DMS153 treated with DMSO at 0.1 percent for 48 hours (cell line): ENCODE data around the gene TFDP1.
"Not testable (repeated sequence)": the region's sequence is repeated elsewhere in the genome, so short reads cannot be mapped to it uniquely, and the experiment has no call there.

Experiments
- DNase-seq: peaks from one replicate; lab custom pipeline; 2025; ENCODE audit not compliant: unreplicated experiment; lab: John Stamatoyannopoulos, UW

The TFDP1 gene

DNA sequence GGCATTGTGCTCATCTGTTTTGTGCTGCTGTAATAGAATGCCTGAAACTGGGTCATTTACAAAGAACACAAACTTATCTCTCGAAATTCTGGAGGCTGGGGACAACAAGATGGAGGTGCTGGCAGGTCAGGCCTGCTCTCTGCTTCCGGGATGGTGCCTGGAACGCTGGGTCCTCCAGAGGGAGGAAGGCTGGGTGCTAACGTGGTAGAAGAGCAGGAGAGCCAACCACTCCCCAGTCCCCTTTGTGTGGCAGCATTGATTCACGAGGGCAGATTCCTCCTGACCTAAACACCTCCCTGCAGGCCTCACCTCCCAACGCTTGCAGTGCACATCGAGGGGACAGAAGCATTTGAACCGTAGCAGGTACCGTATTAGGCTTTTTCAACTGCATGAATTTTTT is 34.1 kb upstream of the TFDP1 start:
- no peak for DNase-seq

DNA sequence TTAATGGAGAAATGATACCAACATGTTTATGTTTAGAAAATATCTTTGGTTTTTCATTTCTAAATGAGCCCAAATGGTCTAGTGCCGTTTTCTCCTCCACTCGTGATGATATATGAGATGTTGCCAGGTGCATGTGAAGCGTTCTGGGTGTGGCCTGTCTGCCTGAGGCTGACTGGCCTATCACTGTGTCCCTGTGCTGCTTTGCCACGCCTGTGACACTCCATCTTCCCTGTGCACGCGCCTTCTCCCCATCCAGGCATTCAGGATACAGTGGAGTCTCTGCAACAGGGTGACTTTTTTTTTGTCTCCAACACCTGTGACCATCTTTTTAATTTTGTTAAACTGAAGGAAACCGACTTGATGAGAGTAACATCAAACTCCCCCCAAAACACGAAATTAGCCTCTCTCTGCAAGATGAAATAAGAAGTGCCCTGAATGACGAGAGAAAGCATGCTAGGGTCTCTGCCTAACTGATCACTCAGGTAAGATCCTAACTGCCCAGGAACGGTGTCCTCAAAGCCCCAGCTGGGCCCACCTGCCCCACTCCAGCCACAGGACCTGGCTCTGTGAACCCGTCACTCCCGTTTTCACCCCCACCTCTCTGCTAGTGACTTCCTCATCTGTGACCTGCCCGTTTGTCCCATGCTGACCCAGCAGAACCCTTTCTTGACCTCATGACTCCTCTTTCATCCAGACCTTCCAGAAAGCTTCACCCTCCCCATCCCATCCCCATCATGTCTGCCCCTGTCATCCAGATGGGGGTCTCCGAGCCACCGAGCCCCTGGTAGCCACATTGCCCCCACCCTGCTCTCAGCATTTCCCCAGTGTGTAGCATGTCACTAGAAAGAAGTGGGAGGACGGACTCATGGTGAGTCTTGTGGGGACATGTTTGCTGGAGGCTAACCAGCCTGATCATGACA is 33.2 kb upstream of the TFDP1 start:
- peak; percentile 52 for DNase-seq

DNA sequence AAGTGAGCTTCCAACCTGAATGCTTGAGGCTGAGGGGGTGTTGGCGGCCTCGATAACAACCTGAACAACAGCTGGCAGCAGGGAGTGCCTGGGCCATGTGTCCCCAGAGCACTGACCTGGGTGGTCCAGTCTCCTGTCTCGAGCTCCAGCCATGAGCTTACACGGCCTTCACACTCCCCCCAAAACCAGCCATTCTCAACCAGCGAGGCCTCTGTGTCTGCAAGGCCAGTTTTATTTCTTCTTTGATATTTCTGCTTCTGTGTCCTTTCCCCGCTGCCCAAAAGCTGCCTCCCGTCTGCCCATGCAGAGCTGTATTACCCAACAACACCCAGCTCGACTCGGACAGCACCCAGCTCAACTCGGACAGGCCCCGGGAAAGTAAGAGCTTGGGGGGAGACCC is 32.5 kb upstream of the TFDP1 start:
- no peak for DNase-seq

DNA sequence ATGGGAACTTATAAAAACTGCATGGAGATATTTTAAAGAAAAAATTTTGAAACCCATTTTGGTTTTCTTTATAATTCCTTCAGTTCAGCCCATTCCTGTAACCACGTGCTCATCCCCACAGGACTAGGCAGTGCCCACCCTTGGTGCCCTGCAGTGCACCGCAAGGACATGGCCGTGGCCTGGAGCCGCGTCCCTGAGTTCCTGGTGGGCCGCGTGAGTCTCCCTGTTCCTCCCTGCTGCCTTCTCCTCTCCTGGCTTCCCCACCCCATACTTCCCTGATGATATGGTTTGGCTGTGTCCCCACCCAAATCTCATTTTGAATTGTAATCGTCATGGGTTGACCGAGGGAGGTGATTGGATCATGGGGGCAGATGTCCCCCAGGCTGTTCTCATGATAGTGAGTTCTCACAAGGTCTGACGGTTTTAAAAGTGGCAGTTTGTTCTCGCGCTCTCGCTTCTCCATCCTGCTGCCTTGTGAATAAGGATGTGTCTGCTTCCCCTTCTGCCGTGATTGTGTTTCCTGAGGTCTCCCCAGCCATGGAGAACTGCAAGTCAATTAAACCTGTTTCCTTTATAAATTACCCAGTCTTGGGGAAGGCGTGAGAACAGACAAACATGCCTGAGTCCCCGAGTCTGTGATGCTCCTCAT is 31.6 kb upstream of the TFDP1 start:
- no peak for DNase-seq

DNA sequence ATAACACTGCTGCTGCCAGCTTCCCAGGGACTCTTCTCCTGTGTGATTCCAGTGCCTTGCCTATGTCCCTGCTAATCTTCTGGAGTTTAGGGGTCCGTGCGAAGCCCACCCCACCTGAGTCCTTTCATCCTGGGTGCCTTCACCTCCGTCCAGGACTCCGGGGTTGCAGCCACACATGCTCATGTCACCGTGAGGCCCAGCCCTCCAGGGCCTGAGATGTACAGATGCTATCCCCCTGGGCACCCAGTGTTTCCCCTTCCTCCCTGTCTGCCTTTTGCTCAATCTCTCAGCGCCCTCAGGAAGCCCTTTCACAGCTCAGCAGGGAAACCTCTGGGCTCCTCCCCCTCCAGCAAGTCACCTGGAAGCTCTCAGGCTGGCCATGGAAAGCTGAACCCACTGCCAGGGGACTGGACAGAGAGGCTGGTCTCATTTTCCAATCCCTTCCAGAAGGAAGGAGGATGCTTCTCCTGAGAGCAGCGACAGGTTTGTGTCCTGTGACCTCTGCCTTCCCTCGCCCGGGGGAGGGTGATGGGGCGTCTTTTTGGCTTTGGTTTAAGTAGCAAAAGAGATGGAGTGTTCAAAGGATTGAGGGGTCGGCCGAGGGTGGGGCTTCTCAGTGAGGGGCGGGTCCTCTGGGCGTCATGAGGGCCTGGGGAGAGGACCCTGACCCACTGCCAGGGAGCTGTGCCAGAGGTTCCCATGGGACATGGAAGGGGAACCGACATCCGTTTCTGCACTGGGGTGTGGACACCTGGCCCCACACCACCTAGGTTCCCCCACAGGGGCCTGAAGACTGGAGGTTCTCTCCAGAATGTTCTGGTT is 30.8 kb upstream of the TFDP1 start:
- DNase-seq, result no peak

DNA sequence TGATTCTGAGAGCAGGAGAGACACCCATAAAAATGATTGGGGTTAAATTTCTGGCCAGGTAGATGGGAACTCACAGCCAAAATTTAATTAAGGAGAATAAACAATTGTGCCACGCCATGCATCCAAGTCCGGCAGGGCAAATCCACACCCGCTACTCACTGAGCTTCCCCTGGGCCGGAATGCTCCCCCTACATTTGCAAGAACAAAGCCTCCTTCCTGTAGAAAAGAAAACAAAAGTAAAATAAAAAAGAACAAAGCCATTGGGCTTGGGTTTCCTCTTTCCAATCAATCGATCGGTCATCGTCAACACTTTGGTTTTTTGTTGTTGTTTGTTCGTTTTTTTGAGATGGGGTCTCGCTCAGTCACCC is 30.2 kb upstream of the TFDP1 start:
- no peak for DNase-seq

DNA sequence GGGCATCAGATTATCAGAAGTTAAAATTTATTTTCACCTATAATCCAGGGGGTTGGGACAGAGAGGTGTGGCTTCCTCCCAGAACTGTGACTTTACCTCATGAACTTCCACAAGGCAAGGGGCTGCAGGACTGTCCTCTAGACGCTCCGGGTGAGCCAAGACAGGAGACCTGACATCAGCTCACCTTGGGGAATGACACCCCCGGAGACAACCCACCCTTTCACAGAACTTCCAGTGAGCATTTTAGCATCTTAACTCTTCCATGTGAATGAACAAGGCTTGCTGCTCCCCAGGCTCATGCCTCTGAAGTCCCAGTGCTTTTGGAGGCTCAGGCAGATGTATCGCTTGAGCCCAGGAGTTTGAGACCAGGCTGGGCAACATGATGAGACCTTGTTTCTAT is 29.4 kb upstream of the TFDP1 start:
- DNase-seq, result no peak

DNA sequence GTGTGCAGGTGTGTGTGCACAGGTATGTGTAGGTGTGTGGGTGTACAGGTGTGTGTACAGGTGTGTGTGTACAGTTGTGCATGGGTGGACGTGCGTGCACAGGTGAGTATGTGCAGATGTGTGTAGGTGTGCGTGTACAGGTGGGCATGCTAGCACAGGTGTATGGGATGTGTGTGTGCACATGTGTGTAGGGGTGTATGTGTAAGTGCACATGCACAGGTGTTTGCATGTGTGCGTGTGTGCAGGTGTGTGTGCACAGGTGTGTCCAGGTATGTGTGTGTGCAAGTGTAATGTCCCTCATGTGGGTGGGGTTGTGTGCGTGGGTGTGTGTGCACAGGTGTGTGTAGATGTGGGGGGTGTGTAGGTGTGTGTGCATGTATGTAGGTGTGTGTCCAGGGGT is 27.5 kb upstream of the TFDP1 start:
- DNase-seq, result no peak

DNA sequence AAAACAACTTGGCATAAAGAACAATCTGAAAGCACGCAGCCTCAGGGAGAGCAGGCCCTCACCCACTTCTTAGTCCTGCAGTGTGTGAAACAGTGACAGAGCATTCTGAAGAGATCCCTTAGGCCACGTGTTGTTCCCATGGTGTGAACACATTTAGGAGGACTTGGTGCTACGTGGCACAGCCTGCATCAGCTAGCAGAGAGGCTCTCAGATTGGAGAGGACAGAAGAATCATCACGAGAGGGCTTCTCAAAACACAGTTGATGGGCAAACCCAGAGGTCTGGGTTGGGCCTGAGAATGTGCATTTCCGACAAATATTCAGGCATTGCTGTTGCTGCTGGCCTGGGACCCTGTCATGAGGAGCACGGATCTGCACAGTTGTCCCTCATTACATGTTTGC is 26.1 kb upstream of the TFDP1 start:
- no peak for DNase-seq

DNA sequence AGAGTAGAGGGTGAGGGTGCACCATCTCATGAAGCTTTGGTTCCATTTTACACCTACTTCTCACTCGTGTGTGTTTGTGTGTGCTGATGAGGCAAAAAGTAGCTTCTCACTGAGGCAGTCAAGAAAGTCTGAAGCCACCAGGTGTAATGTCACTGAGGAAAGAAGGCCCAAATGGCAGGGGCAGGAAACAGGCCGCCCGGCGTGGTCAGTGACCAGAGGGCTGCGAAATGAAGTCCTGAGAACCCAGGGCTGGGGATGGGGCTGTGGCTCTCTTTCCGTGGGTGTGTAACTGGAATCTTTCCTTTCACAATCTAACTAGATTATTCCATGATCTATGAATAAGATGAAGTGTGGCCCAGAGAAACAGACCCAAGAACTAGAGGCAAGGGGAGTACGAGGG is 25.5 kb upstream of the TFDP1 start:
- no peak for DNase-seq

DNA sequence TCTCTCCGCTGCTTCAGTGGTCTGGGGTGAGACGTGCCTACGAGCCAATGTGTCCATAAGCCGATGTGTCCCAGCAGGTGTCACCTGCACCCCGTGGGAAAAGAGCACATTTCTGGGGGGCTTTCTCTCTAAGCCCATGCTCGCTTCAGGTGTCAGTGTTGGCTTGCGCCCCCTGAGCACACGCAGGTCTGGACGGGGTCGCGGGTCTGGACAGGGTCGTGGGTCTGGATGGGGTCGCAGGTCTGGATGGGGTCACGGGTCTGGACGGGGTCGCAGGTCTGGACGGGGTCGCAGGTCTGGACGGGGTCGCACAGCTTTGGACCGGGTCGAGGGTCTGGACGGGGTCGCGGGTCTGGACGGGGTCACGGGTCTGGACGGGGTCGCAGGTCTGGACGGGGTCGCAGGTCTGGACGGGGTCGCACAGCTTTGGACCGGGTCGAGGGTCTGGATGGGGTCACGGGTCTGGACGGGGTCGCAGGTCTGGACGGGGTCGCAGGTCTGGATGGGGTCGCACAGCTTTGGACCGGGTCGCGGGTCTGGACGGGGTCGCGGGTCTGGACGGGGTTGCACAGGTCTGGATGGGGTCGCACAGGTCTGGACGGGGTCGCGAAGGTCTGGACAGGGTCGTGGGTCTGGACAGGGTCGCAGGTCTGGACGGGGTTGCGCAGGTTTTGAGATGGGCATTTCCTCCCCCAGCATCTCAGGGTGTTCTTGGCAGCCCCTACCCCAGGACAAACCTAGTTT is 24.5 kb upstream of the TFDP1 start:
- DNase-seq, result no peak

DNA sequence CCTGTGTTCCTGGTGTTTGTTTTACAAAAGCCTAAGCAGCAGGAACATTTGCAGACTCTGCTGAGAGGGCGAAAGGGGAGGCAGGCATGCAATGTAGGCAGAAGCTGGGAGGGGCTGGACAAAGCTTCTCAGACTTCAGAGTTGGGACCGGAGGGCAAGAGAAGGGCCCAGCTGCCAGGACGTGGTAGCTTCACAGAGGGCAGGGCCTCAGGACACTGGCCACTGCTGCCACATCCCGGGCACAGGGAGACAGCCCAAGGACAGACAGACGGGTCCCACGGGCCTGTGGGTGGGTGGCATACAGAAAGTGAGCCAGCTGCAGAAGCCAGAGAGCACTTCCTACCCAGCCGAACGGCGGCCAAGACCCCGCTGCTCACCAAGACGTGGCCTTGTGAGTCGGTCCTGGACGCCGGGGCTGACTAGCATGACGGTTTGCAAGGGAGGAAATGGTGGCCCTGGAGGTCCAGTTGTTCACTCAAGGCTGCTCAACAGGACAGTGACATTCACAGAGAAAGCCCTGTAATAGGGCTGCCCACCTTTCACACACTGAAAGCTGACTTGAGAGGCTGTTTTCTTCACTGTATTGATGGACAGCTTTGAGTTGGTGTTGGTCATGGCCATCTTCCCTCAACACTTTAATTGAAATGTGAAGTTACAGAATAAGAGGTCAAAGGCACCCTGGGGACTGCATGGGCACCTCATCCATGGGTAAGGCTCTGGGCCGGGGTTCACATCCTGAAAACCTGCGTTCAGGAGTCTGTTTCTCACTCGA is 23.7 kb upstream of the TFDP1 start:
- no peak for DNase-seq

DNA sequence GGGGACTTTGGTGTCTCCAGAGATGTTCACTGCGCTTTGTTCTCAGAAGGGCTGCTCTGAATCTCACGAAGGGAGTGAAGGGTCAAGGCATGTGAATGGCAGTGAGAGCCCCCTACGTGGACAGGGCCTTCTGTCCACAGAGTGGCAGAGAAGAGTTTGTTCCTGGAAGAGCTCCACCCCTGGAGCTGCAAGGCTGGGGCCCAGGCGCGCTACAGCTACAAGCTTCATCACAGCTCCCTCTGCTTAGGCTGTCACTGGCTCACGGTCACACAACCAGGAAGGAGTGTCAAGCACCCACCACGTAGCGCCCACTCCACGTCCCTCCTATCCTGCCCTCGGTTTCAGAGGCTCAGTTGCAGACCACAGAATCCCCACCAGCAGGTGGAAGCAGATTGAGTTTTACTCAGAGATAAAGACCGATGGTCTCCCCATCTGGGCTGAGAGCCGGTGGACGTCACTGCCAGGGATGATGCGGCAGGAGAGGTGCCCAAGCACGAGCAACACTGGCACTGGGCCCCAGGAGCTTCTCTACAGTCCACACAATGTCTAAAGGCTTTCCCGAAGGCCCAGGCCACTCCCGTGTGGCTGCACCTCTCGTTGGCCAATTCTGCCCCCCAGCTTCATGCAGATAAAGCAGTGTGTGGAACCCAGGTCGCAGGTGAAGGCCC is 23.0 kb upstream of the TFDP1 start:
- no peak for DNase-seq

DNA sequence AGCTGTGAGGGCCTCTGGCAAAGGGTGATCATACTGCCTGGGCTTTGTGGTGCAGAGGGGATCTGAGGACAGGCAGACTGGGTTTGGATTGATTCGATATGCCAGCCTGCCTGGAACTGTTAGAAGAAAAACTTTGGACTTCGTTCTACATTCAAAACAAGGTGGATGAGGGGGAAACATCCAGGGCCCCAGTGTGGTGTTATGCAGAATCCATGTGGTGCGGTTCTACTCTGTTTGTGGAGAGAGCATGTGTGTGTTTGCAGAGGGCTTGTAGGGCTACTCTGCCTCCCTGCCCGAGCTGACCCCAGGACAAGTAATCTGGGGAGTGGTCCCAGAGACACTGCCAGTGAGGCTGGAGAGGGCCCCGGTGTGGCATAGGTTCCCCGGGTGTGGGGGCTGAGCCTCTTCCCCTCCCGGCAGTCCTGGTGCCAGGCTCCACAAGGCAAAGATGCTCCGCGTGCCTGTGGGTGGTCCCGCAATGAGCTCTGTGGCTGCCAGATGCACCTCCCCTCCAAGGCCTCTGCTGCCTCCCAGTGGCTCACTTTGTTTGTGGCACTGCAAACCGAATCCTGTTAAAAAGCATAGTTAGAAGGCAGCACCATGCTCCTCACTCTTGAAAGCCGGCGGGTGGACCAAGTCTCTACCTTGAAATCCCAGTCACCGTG is 22.3 kb upstream of the TFDP1 start:
- DNase-seq, result peak; percentile 42

DNA sequence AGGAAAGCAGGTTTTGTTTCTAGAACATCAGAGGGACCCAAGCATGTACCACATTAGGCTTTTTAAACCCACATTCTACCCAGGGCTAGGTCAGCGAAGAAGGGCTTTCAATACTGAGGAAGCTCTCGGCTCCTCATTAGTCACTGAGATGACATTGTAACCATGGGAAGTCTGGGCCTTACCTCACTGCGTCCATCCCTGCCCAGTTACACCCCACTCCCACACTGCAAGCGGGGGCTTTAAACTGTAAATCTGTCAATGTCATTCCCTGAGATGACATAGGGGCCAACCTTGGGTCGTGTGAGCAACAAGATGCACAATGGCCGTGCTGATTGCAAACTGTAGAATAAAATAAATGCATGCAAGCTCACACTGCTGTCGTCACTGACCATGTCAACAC is 21.7 kb upstream of the TFDP1 start:
- DNase-seq, result no peak

DNA sequence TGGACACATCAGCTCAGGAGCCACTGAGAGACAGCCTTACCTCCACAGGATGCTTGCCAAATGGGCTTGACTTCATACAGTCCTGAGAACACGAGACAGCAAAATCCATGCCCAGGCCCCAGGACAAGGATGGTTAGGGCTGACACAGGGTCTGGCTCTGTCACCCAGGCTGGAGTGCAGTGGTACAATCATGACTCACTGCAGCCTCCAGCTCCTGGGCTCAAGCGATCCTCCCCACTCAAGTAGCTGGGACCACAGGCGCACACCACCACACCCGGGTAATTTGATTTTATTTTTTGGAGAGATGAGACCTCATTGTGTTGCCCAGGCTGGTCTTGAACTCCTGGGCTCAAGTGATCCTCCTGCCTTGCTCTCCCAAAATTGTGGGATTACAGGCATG is 21.0 kb upstream of the TFDP1 start:
- DNase-seq, result not testable (repeated sequence)

DNA sequence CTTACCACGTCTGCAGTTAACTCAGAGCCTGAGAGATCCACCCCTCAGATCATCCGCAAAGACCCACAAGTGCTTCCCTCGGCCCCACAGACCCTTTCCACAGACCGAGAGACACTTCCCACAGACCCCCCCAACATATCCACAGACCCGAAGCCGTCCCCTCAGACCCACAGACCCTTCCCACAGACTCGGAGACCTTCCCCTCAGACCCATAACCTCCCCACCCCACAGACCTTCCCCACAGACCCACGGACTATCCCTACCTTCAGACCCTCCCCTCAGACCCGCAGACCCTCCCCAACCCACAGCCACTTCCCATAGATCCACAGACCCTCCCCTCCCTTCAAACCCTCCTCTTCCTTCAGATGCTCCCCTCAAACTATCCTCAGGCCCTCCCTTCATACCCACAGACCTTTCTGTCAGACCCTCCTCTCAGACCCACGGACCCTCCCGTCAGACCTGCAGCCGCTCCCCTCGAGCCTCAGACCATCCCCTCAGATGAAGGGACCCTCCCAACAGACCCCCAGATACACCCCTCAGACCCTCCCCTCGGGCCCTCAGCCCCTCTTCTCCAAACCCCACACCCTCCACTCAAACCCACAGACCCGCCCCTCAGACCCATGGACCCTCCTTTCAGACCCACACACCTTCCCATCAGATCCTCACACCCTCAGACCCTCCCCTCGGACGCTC is 20.1 kb upstream of the TFDP1 start:
- DNase-seq, result no peak

DNA sequence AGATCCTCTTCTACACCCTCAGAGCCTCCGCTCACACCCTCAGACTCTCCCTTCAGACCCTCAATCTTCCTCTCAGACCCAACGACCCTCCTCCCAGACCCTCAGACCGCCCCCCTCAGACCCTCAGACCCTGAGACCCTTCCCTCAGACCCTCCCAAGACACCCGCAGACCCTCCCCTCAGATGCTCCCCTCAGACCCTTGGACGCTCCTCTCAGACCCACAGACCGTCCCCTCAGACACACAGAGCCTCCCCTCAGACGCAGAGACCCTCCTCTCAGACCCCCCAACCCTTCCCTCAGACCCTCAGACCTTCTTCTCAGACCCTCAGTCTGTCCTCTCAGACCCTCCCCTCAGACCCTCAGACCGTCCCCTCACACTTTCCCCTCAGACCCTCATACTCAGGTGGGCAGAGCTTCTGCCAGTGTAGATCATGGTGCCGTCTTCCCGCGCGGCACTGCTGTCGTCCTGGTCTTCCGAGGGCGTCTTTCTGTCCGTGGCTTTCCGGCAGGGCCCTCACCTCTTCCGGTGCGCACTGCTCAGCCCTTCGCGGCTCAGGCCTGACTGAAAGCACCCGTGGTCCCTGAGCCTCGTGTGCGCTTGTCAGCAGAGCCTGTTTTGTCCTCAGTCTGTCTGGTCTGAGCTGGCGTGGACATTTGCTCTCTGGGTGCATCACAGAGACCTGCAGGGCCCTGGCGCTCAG is 18.9 kb upstream of the TFDP1 start:
- DNase-seq, result no peak
